Liver (tissue), 3 donors: ENCODE measurements around the gene ARGFX.

Experiments
- ATF3 ChIP-seq: IDR thresholded peaks from 2 replicates; pipeline ENCODE4 v1.6.1; 2016; ENCODE audit warnings: antibody characterized with exemption
- CTCF ChIP-seq: fragments of 150-350 bp; IDR thresholded peaks from 2 replicates; pipeline ENCODE4 v1.5.1; 2017; ENCODE audit warnings: improper control_type of control experiment, low read depth, low read length; ENCODE audit not compliant: missing input control
- JUND ChIP-seq, 2 donors: IDR thresholded peaks; 2 replicates each; pipeline ENCODE4 v1.6.1; 2016; ENCODE audit warnings: antibody characterized with exemption in 2 of 2
- REST ChIP-seq: IDR thresholded peaks from 2 replicates; pipeline ENCODE4 v1.6.1; 2016; ENCODE audit warnings: antibody characterized with exemption, mild to moderate bottlenecking
- SP1 ChIP-seq: IDR thresholded peaks from 2 replicates; pipeline ENCODE4 v1.6.1; 2018; ENCODE audit warnings: antibody characterized with exemption, mild to moderate bottlenecking
- TAF1 ChIP-seq: conservative IDR thresholded peaks from 2 replicates; pipeline ENCODE4 v1.6.1; 2016; ENCODE audit warnings: antibody characterized with exemption, mild to moderate bottlenecking
- YY1 ChIP-seq: IDR thresholded peaks from 2 replicates; pipeline ENCODE4 v1.6.1; 2016; ENCODE audit warnings: antibody characterized with exemption, mild to moderate bottlenecking
- donor health status: healthy.
- donor health status: healthy.

- TF ChIP-seq CTCF (peak; percentile 26), ATF3 (no peak), REST (no peak), JUND (IDR thresholded peaks at IDR 0.05) (no peak), TAF1 (no peak), SP1 (no peak), YY1 (no peak)
Observed at GRCh38 chr3:121529308-121529707, 38.4 kb upstream of the ARGFX start.
